HG03025 (cell line): ENCODE data around the gene OR51B5.
"Not testable (repeated sequence)": the region's sequence is repeated elsewhere in the genome, so short reads cannot be mapped to it uniquely, and the experiment has no call there.

Experiments used
- ATAC-seq: cut with Tn5 transposase; IDR thresholded peaks from one replicate; pipeline ENCODE4 v1.9.1; 2021; ENCODE audit warnings: mild to moderate bottlenecking, moderate library complexity; ENCODE audit not compliant: unreplicated experiment, low FRiP score

Gene OR51B5

DNA sequence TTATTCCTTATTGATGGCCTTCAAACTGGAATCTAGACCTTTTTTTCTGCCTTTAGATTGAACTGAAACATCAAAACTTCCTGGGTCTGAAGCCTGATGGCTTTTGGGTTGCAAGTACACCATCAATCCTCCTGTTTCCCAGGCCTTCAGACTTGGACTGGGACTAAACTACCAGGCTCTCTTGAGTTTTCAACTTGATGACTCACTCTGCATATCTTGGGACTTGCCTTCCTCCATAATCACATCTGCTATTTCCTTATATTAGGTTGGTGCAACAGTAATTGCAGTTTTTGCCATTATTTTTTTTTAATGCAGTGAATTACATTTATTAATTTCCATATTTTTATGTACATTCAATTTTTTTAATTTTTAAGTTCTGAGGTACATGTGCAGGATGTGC is 7.0 kb downstream of the OR51B5 start:
- no peak for ATAC-seq

DNA sequence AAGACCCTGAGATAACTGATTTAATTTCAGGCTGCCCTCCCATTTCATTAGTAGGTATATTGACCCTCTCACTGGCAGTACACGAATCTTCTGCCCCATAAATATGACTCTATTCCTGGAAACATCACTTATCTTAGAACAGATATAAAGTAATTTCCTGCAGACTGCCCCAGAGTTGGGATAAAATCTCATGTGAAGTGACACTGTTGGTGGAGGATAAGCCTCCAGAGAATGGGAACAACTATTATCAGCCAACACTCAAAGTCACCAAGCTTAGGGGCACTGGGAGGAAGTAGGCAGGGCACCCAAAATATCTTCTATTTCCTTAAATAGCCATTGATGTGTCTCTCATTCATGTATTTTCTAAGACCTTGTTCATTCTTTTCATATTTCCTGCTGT is 8.2 kb downstream of the OR51B5 start:
- no peak for ATAC-seq

DNA sequence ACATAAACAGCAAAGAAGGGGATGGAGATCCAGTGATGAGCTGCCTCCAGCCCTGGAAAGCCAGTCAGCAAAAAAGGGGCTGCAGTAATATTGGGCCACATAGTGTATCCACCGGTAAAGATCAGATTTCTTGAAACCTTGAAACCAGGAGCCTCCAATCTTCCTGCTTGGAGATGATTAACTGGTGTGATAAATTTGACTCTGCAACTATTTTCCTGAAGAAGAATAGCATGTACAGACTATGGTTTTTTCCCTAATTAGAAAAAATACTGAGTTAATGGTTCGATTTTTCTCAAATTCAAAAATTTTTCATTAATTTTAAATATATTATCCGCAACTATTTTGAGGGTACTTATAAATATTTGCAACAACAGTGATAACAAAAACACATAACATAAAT is 19.1 kb downstream of the OR51B5 start, which contains the start of gene OR51B2:
Gene OR51B2 (minus strand): TSS at position 101 of the 400 bp plus-strand sequence. CDS start 0 bp downstream, at position 101.
- ATAC-seq = no peak

DNA sequence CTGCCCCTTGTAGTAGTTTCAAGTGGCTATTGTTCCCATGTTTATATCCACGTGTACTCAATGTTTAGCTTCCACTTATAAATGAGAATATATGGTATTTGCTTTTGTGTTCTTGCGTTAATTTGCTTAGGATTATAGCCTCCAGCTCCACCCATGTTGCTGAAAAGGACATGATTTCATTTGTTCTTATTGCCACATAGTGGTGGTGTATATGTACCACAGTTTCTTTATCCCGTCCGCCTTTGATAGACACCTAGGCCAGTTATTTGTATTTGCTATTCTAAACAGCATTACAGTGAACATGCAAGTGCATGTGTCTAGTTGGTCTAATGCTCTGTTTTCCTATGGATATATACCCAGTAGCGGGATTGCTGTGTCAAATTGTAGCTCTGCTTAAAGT is 26.0 kb downstream of the OR51B5 start:
- no peak for ATAC-seq

DNA sequence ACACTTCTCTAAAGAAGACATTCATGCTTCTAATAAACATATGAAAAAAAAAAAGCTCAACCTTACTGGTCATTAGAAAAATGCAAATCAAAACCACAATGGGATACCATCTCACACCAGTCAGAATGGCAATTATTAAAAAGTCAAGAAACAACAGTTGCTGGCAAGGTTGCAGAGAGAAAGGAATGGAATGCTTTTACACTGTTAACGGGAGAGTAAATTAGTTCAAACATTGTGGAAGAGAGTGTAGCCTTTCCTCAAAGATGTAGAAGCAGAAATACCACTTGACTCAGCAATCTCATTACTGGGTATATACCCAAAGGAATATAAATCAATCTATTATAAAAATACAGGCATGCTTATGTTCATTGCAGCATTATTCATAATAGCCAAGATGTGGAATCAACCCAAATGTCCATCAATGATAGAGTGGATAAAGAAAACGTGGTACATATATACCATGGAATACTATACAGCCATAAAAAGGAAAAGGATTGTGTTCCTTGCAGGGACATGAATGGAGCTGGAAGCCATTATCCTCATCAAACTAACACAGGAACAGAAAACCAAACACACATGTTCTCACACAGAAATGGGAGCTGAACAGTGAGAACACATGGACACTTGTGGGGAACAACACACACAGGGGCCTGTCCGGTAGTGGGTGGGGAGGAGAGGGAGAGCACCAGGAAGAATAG is 29.8 kb downstream of the OR51B5 start:
- ATAC-seq = not testable (repeated sequence)

DNA sequence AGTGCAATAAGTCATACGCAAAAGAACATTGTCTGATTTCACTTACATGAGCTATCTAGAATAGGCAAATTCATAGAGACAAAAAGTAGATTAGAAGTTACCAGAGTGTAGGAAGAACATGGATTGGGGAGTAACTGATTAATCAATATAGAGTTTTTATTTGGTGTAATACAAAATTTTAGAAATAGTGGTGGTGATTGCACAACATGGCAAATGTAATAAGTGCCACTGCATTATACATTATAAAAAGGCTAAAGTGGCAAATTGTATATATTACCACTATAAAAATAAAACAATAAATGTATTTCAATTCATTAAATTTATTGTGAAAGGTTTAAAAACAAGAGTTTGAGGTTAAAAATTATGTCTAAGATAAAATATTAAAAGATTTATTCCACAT is 32.9 kb downstream of the OR51B5 start:
- ATAC-seq = no peak

DNA sequence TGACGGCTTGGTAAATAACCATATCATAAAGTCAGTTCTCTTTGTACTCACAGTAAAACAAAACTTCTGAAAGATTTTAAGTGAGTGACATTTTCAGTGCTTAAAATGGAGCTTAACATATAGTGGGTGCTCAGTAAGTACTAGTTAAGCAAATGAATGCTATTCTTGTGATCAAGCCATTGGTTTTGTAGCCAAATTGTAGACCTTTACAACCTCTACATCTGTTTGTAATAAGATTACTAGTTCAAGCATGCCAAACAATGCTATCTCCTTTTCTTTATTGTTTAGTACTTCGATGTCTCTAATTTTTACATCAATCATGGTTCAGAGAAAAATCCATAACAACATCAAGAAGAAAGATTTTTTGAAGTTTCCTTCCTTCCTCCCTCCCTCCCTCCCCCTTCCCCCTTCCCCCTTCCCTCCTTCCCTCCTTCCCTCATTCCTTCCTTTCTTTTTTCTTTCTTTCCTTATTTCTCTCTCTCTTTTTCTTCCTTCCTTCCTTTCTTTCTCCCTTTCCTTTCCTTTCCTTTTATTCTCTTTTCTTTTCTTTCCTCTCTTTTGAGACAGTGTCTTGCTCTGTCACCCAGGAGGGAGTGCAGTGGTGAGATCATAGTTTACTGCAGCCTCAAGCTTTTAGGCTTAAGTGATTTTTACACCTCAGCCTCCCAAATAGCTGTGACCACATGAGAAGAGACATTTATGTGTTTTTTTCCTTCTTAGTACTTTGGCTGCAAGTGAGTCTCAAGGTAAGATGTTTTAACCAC is 35.9 kb downstream of the OR51B5 start:
- ATAC-seq = no peak

DNA sequence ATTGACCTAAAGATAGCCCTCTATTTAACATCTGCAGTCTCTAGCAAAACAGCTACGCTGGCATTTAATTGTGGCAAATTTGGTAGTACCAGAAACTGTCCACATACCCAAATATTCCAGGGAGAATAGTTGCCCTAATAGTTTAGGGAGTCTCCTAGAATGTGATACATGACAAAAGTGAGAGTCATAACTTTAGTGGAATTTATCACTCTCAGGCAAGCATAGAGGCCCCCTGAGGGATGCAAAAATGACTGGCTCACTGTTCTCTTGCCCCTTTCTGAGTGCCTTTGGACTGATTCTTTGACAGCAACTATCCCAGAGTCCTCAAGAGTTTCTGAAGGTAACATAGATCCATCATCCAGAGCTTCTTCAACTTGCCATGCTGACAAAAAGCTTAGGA is 39.3 kb downstream of the OR51B5 start:
- ATAC-seq = no peak

DNA sequence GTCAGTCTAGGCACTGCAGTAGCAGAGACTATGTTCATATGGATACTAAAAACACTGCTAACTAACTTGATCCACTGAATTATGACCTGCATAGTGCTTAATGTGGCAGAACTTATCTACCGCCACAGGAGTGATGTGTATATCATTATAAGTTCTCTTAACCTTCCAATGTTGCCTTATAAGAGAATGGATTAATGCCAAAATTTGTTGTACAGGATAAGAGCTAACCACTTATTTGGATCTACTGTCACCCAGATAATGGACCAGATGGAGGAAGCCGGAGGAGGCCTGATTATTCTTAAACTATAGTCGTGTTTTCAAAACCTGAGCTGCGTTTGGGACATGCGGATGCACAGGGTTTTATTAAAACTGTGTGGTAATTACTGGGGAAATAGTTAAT is 39.7 kb downstream of the OR51B5 start:
- no peak for ATAC-seq

DNA sequence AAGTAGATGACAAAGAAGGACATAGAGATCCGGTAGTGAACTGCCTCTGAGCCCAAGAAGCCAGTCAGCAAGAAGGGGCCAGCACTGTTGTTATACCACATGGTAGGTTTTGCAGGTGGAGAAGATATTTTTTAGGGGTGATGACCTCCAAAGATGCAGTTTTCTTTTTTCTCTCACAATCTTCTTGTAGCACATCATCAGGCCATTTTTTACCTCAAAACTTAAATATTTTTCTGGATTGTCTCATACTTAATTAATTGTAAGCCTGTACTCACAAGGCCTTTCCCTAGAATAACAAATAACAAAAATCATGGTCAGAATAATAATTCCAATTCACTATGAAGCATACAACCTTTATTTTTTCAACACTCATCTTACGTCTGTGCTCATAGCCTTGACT is 41.5 kb downstream of the OR51B5 start, which contains the start of gene OR51B4:
Gene OR51B4 (minus strand): TSS at position 101 of the 400 bp plus-strand sequence. CDS start 0 bp downstream, at position 101.
- ATAC-seq = no peak

DNA sequence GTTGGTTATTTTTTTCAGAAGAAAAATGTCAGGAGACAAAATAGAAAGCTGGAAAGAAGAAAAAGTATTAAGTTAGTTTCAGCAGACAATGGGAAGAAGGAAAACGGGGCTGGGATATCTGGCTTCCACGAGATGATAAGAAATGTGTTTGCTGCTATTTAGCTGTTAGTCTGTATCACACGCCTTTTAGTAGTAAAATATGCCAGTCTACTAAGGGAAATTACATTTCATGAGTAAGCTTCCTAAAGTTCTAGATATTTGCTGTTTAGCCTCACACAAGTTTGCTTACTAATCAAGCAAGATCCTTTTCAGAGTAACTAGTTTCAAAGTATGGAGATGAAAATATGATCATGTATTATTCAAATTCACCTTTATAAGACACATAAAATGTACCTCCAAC is 43.1 kb downstream of the OR51B5 start:
- no peak for ATAC-seq

DNA sequence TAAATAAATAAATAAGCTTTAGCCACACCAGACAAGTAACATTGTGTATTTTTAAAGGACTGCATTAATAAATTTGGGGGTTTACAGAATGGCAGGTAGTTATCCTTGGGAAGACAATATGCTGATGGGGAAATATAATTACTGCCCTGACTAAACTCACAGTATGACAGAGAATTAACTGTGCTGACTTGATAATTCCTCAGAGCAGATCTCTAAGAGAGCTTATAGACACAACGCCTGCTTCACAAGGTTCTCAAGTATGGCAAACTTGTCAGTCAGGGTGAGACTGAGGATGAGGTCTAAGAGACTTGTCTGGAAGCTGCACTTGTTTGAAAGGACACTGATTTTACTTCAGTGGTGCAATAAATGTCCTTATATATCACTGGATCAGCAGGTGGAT is 44.9 kb downstream of the OR51B5 start:
- no peak for ATAC-seq

DNA sequence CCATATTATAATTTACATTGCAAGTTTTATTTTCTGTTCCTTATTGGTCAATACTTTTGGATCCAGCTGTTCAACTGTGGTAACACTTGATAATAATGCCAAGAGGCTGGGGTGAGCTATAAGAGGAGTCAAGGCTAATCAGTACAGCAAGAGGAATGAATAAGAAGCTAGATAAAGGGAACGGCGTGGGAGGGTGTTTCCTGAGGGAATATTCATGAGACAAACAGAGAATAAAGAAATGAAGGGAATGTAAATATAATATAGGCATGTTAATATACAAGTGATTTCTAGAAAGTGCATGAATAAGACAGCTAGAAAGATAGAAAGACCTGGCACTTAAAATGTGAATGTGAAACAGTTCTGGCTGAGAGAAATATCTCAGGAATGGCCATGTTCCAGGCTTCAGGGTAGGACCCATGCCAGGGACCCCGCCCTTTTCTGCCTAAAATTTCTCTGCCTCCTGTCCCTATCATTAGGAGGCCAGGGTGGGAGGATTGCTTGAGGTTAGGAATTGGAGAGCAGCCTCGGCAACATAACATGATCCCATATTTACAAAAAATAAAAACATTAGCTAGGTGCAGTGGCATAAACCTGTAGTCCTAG is 45.5 kb downstream of the OR51B5 start:
- no peak for ATAC-seq

DNA sequence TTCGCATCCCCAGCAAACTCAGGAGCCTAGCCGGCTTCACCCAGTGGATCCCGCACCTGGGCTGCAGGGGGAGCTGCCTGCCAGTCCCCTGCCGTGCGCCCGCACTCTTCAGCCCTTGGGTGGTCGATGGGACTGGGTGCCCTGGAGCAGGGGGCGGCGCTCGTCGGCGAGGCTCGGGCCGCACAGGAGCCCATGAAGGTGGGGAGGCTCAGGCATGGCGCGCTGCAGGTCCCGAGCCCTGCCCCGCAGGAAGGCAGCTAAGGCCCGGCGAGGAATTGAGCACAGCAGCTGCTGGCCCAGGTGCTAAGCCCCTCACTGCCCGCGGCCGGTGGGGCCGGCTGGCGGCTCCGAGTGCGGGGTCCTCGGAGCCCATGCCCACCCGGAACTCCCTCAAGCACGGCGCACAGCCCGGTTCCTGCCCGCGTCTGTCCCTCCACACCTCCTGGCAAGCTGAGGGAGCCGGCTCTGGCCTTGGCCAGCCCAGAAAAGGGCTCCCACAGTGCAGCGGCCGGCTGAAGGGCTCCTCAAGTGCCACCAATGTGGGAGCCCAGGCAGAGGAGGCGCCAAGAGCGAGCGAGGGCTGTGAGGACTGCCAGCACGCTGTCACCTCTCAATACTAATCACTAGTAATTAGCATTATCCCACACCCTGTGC is 48.9 kb downstream of the OR51B5 start:
- not testable (repeated sequence) for ATAC-seq

DNA sequence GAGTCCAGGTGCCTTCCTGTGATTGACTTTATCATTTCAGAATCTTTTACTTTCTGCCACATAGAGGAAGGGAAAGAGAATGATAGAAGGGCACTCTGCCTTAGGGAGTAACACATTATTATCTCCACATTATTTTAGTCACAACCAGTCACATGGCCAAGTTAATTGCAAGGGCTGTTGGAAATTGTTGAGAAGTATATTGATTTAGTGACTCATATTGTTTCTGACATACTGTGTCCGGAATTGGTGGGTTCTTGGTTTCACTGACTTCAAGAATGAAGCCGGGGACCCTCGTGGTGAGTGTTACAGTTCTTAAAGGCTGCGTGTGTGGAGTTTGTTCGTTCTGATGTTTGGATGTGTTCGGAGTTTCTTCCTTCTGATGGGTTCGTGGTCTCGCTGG is 50.3 kb downstream of the OR51B5 start:
- ATAC-seq = no peak
